Measurements from ENCODE around the gene FOXP1.

FOXP1 gene

GRCh38 chr3:71305231-71306206 is 278.0 kb downstream of the FOXP1 start:
- no peak for TF ChIP-seq CTCF (IDR thresholded peaks at IDR 0.05; ENCODE audit: poor library complexity, severe bottlenecking)
- Histone ChIP-seq H3K27me3 (ENCODE audit: insufficient read depth, poor library complexity, severe bottlenecking) (no peaks in the 10 kb centered on the region), H3K4me1 (ENCODE audit: insufficient read depth, poor library complexity, severe bottlenecking) (peaks cover 3% of the 10 kb centered on the region), H3K4me3 (ENCODE audit: severe bottlenecking) (peak overlapping the region; percentile 2), H3K27ac (ENCODE audit: poor library complexity, severe bottlenecking) (no peak overlapping the region), H3K9me3 (ENCODE audit: severe bottlenecking) (no peaks in the 10 kb centered on the region), H3K36me3 (ENCODE audit: low read depth) (no peaks in the 10 kb centered on the region)
- ATAC-seq (ENCODE audit: low read depth) (peak; percentile 58), DNase-seq (ENCODE audit: low spot score) (no peak)

- no peak for ATAC-seq (ENCODE audit: low read depth)
- Histone ChIP-seq H3K4me1 (ENCODE audit: insufficient read depth, poor library complexity, severe bottlenecking) (no peaks in the 10 kb centered on the region), H3K4me3 (ENCODE audit: severe bottlenecking) (no peak overlapping the region), H3K36me3 (ENCODE audit: low read depth) (no peaks in the 10 kb centered on the region), H3K27ac (ENCODE audit: poor library complexity, severe bottlenecking) (no peak overlapping the region), H3K9me3 (ENCODE audit: severe bottlenecking) (no peaks in the 10 kb centered on the region), H3K27me3 (ENCODE audit: insufficient read depth, poor library complexity, severe bottlenecking) (no peaks in the 10 kb centered on the region)
- no peak for DNase-seq (ENCODE audit: low spot score)
- peak; percentile 22 for TF ChIP-seq CTCF (IDR thresholded peaks at IDR 0.05; ENCODE audit: poor library complexity, severe bottlenecking)
Measured at GRCh38 chr3:71304684-71305083, 278.8 kb downstream of the FOXP1 start.

GRCh38 chr3:71304247-71304646 is 279.3 kb downstream of the FOXP1 start:
- no peaks in the 10 kb centered on the region for H3K27me3 ChIP-seq (ENCODE audit: insufficient read depth, poor library complexity, severe bottlenecking)
- no peak for TF ChIP-seq CTCF (IDR thresholded peaks at IDR 0.05; ENCODE audit: poor library complexity, severe bottlenecking)
- H3K27ac ChIP-seq (ENCODE audit: poor library complexity, severe bottlenecking), result no peak overlapping the region
- H3K4me3 ChIP-seq (ENCODE audit: severe bottlenecking), result no peak overlapping the region
- ATAC-seq (ENCODE audit: low read depth) (no peak), DNase-seq (ENCODE audit: low spot score) (no peak)
- no peaks in the 10 kb centered on the region for H3K4me1 ChIP-seq (ENCODE audit: insufficient read depth, poor library complexity, severe bottlenecking)
- no peaks in the 10 kb centered on the region for H3K9me3 ChIP-seq (ENCODE audit: severe bottlenecking)
- no peaks in the 10 kb centered on the region for H3K36me3 ChIP-seq (ENCODE audit: low read depth)

GRCh38 chr3:71303627-71304200 is 279.8 kb downstream of the FOXP1 start:
- no peaks in the 10 kb centered on the region for H3K36me3 ChIP-seq (ENCODE audit: low read depth)
- H3K27me3 ChIP-seq (ENCODE audit: insufficient read depth, poor library complexity, severe bottlenecking), result no peaks in the 10 kb centered on the region
- ATAC-seq (ENCODE audit: low read depth) (no peak), DNase-seq (ENCODE audit: low spot score) (no peak)
- H3K4me3 ChIP-seq (ENCODE audit: severe bottlenecking), result no peak overlapping the region
- no peaks in the 10 kb centered on the region for H3K4me1 ChIP-seq (ENCODE audit: insufficient read depth, poor library complexity, severe bottlenecking)
- no peaks in the 10 kb centered on the region for H3K9me3 ChIP-seq (ENCODE audit: severe bottlenecking)
- no peak for TF ChIP-seq CTCF (IDR thresholded peaks at IDR 0.05; ENCODE audit: poor library complexity, severe bottlenecking)
- H3K27ac ChIP-seq (ENCODE audit: poor library complexity, severe bottlenecking), result no peak overlapping the region
